GM19397 (cell line): ENCODE results near the gene HNRNPA1L2.
"Not testable (repeated sequence)": the region's sequence is repeated elsewhere in the genome, so short reads cannot be mapped to it uniquely, and the experiment has no call there.

ENCODE experiments used
- ATAC-seq: cut with Tn5 transposase; IDR thresholded peaks from one replicate; pipeline ENCODE4 v1.9.1; 2021; ENCODE audit warnings: mild to moderate bottlenecking, moderate library complexity; ENCODE audit not compliant: unreplicated experiment

Gene HNRNPA1L2

GRCh38 chr13:52644108-52644507, 1.9 kb downstream of the HNRNPA1L2 start:
- no peak for ATAC-seq

GRCh38 chr13:52646967-52647366, 4.7 kb downstream of the HNRNPA1L2 start:
- ATAC-seq, result no peak

GRCh38 chr13:52650731-52651130, 8.5 kb downstream of the HNRNPA1L2 start:
- ATAC-seq, result no peak

GRCh38 chr13:52651897-52652195, 9.6 kb downstream of the HNRNPA1L2 start:
- ATAC-seq, result peak; percentile 6

GRCh38 chr13:52652196-52652979, 10.2 kb downstream of the HNRNPA1L2 start, which contains the start of gene SUGT1:
Gene SUGT1, plus strand, starts transcription at chr13:52652836. Its CDS starts 85 bp downstream, at chr13:52652921.
- peak; percentile 97 for ATAC-seq

- peak; percentile 33 for ATAC-seq
Observed at GRCh38 chr13:52652980-52653303, 10.7 kb downstream of the HNRNPA1L2 start.

GRCh38 chr13:52659340-52659739, 17.1 kb downstream of the HNRNPA1L2 start:
- no peak for ATAC-seq

GRCh38 chr13:52664272-52664671, 22.0 kb downstream of the HNRNPA1L2 start:
- ATAC-seq, result no peak

GRCh38 chr13:52665325-52665724, 23.1 kb downstream of the HNRNPA1L2 start:
- no peak for ATAC-seq

- ATAC-seq, result no peak
Observed at GRCh38 chr13:52669677-52670076, 27.4 kb downstream of the HNRNPA1L2 start.

GRCh38 chr13:52670726-52671125, 28.5 kb downstream of the HNRNPA1L2 start:
- ATAC-seq, result no peak

- no peak for ATAC-seq
Observed at GRCh38 chr13:52673465-52673864, 31.2 kb downstream of the HNRNPA1L2 start.

- no peak for ATAC-seq
Observed at GRCh38 chr13:52677823-52678222, 35.6 kb downstream of the HNRNPA1L2 start.

- ATAC-seq, result not testable (repeated sequence)
Observed at GRCh38 chr13:52685806-52686205, 43.6 kb downstream of the HNRNPA1L2 start.

GRCh38 chr13:52686376-52686775, 44.1 kb downstream of the HNRNPA1L2 start:
- no peak for ATAC-seq
